ENCODE results near the gene TPST2. TPM values are rescaled to one million over a fixed set of nuclear protein-coding genes. Genes with fewer than 3 reads are reported as not detected.
A peak's percentile ranks its signal among the peaks of the same experiment; 100 is the strongest.

TPST2 gene
- total RNA-seq, 1 donor from 2014 or later: 59.3 TPM

DNA sequence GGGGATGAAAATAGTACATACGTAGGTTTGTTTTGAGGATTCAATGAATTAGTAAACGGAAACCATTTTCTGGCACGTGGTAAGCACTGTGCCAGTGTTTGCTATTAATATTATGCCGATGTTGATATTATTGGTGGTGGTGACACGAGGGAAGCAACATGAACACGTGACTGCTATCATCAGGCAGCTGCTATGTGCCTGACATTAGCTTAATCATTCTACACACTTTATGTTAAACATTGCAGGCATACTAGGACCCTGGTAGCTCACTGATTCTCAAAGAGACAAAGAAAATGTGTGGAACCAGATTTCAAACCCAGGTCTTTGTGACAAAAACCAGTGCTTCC, 105.6 kb downstream of the TPST2 start:
- peak overlapping the region; percentile 82 for H3K27ac Mint-ChIP-seq (ENCODE audit: unreplicated experiment)
- peaks cover 21% of the 10 kb centered on the region for H3K36me3 Mint-ChIP-seq (ENCODE audit: low read depth, unreplicated experiment)
- no peaks in the 10 kb centered on the region for H3K9me3 Mint-ChIP-seq (ENCODE audit: unreplicated experiment)
- peaks cover 32% of the 10 kb centered on the region for H3K4me1 Mint-ChIP-seq (ENCODE audit: unreplicated experiment)
- peak overlapping the region; percentile 93 for H3K4me3 Mint-ChIP-seq (ENCODE audit: unreplicated experiment)
- TF ChIP-seq, protein P1, sequence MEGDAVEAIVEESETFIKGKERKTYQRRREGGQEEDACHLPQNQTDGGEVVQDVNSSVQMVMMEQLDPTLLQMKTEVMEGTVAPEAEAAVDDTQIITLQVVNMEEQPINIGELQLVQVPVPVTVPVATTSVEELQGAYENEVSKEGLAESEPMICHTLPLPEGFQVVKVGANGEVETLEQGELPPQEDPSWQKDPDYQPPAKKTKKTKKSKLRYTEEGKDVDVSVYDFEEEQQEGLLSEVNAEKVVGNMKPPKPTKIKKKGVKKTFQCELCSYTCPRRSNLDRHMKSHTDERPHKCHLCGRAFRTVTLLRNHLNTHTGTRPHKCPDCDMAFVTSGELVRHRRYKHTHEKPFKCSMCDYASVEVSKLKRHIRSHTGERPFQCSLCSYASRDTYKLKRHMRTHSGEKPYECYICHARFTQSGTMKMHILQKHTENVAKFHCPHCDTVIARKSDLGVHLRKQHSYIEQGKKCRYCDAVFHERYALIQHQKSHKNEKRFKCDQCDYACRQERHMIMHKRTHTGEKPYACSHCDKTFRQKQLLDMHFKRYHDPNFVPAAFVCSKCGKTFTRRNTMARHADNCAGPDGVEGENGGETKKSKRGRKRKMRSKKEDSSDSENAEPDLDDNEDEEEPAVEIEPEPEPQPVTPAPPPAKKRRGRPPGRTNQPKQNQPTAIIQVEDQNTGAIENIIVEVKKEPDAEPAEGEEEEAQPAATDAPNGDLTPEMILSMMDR (IDR thresholded peaks at IDR 0.05; ENCODE audit: unreplicated experiment): no peak
- peaks cover 3% of the 10 kb centered on the region for H3K27me3 Mint-ChIP-seq (ENCODE audit: unreplicated experiment)
- no peak for DNase-seq (ENCODE audit: low spot score)

DNA sequence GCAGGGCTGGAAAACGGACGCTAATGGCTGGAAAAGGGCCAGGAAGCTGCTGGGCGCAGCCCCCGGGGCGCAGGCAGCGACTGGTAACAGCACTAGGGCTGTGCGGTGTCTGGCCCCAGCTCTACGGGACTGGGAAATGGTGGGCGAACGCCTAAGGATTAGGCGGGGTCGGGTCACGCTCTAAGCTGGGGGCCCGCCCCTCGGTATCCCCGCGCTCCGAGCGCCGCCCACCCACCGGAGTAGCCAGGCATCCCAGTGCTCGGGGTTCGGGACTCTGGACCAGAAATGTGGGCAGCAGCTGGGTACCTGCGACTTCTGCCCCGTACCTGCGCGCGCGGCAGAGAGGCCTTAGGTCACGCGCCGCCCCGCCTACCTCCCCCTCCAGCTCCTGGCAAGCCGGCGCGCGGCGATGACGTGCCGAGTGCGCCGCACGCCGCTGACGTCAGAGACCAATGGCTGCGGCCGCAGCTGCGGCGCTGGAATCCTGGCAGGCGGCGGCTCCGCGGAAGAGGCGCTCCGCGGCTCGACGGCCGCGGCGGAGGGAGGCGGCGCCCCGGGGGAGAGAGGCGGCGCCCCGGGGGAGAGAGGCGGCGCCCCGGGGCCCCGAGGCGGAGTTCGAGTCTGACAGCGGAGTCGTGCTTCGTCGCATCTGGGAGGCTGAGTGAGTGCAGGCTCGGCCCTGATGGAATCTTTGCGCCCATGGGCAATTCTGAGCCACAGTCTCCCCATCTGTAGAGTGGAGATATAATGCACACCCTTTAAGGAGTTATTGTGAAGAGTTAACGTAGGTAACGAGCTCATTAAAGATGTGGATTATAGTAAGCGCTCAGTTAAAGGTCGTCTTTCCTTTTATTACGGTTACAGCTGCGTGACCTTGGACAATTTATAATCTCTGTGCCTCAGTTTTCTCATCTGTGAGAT, 106.2 kb downstream of the TPST2 start, which contains the start of the genes HPS4 and SRRD:
HPS4 (minus strand) TSS at position 345 of the 921 bp plus-strand sequence. CDS start 2,021 bp downstream, outside the sequence.
SRRD (plus strand) TSS at position 439 of the 921 bp plus-strand sequence; CDS start at position 453, 14 bp downstream.
- Mint-ChIP-seq H3K4me1 (ENCODE audit: unreplicated experiment) (peaks cover 34% of the 10 kb centered on the region), H3K9me3 (ENCODE audit: unreplicated experiment) (no peaks in the 10 kb centered on the region), H3K27ac (ENCODE audit: unreplicated experiment) (peak within 1 kb of the TSS; percentile 93), H3K27me3 (ENCODE audit: unreplicated experiment) (peaks cover 3% of the 10 kb centered on the region), H3K4me3 (ENCODE audit: unreplicated experiment) (peak within 1 kb of the TSS; percentile 93), H3K36me3 (ENCODE audit: low read depth, unreplicated experiment) (peaks cover 15% of the 10 kb centered on the region)
- TF ChIP-seq, protein P1 (IDR thresholded peaks at IDR 0.05; ENCODE audit: unreplicated experiment): no peak
- DNase-seq (ENCODE audit: low spot score): peak; percentile 95

DNA sequence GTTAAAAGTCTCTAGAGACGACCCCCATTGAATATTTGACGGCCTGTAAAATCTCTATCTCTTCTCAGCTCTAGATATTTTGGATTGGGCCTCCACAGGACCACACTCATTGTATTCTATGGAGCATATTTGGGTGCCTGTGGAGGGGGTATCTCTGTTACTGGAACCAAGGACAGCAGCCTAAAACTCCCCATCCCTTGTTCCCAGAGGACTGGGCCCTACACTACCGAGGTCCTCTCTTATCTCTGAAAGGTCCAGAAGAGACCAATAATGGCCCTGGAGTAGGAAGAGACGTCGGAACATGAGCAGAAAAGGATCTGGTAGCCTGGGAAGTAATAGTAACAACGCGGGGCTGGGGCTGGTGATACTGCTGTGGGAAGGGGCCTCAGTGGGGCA, 106.9 kb downstream of the TPST2 start:
- peak overlapping the region; percentile 93 for H3K4me3 Mint-ChIP-seq (ENCODE audit: unreplicated experiment)
- no peaks in the 10 kb centered on the region for H3K9me3 Mint-ChIP-seq (ENCODE audit: unreplicated experiment)
- TF ChIP-seq, protein P1 (IDR thresholded peaks at IDR 0.05; ENCODE audit: unreplicated experiment): no peak
- H3K36me3 Mint-ChIP-seq (ENCODE audit: low read depth, unreplicated experiment): peaks cover 15% of the 10 kb centered on the region
- peak overlapping the region; percentile 93 for H3K27ac Mint-ChIP-seq (ENCODE audit: unreplicated experiment)
- H3K27me3 Mint-ChIP-seq (ENCODE audit: unreplicated experiment): peaks cover 3% of the 10 kb centered on the region
- DNase-seq (ENCODE audit: low spot score): no peak
- peaks cover 34% of the 10 kb centered on the region for H3K4me1 Mint-ChIP-seq (ENCODE audit: unreplicated experiment)

DNA sequence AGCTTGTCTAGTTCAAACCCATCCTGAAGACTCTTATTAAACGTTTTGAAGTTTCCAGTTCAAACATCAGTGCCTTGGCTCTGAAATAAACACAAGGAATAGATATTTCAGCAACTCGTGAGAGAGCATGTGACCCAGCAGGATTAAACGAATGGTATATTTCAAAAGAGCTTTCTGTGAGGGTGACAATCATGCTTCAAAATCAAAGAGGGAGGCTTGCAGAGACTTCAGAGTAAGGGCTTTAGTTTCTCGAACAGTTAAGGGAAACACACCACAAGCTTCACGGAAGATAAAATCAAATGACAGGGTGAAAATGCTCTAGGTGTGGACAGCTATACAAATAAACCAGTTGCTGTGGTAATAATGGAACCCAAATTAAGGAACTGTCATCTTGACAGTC, 107.8 kb downstream of the TPST2 start:
- Mint-ChIP-seq H3K4me3 (ENCODE audit: unreplicated experiment) (peak overlapping the region; percentile 93), H3K4me1 (ENCODE audit: unreplicated experiment) (peaks cover 34% of the 10 kb centered on the region), H3K27me3 (ENCODE audit: unreplicated experiment) (peaks cover 3% of the 10 kb centered on the region), H3K27ac (ENCODE audit: unreplicated experiment) (peak overlapping the region; percentile 93), H3K9me3 (ENCODE audit: unreplicated experiment) (no peaks in the 10 kb centered on the region), H3K36me3 (ENCODE audit: low read depth, unreplicated experiment) (peaks cover 17% of the 10 kb centered on the region)
- TF ChIP-seq, protein P1 (IDR thresholded peaks at IDR 0.05; ENCODE audit: unreplicated experiment): no peak
- no peak for DNase-seq (ENCODE audit: low spot score)

DNA sequence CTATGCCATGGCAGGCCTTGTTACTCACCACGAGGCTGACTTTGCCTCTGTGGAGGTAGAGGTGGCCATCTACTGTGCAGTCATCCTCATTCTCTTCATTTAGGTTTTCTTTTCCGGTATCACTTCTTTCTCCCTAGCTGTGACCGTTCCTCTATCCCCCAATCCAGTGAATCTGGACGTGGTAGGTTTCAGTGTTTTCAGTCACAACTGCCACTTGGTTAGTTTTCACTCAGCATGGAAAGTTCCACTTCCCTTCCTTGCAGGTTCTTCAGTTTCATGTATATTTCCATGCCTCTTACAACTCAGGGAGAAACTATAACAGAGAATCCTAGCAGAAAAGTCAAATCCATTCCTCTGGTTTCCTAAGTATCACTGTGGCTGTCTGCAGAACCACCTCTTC, 108.2 kb downstream of the TPST2 start:
- H3K27ac Mint-ChIP-seq (ENCODE audit: unreplicated experiment): no peak overlapping the region
- H3K4me3 Mint-ChIP-seq (ENCODE audit: unreplicated experiment): no peak overlapping the region
- peaks cover 34% of the 10 kb centered on the region for H3K4me1 Mint-ChIP-seq (ENCODE audit: unreplicated experiment)
- no peaks in the 10 kb centered on the region for H3K9me3 Mint-ChIP-seq (ENCODE audit: unreplicated experiment)
- DNase-seq (ENCODE audit: low spot score): no peak
- TF ChIP-seq, protein P1 (IDR thresholded peaks at IDR 0.05; ENCODE audit: unreplicated experiment): no peak
- H3K27me3 Mint-ChIP-seq (ENCODE audit: unreplicated experiment): peaks cover 3% of the 10 kb centered on the region
- peaks cover 22% of the 10 kb centered on the region for H3K36me3 Mint-ChIP-seq (ENCODE audit: low read depth, unreplicated experiment)
